DOHH2 (cell line): ENCODE data around the gene COTL1.

Experiments
- H3F3A ChIP-seq: fragments of 200-600 bp; sonication (generic), shearing (Covaris generic); 2 replicates; pipeline ENCODE4 v1.6.0; 2016; ENCODE audit warnings: antibody characterized with exemption, mild to moderate bottlenecking; ENCODE audit not compliant: control insufficient read depth, insufficient read depth
- H3K27ac ChIP-seq: fragments of 200-600 bp; sonication (generic); 2 replicates; pipeline ENCODE4 v1.5.1; 2014; ENCODE audit warnings: low read depth, mild to moderate bottlenecking, low read length, moderate library complexity
- H3K27me3 ChIP-seq: fragments of 200-600 bp; sonication (generic); 2 replicates; pipeline ENCODE4 v1.6.1; 2014; ENCODE audit warnings: mild to moderate bottlenecking, low read length, mixed read lengths; ENCODE audit not compliant: control insufficient read depth
- H3K36me3 ChIP-seq: fragments of 200-600 bp; sonication (generic); 2 replicates; pipeline ENCODE4 v1.6.1; 2014; ENCODE audit warnings: mild to moderate bottlenecking, low read length, moderate library complexity, mixed read lengths; ENCODE audit not compliant: control insufficient read depth
- H3K4me1 ChIP-seq: fragments of 200-600 bp; sonication (generic); 2 replicates; pipeline ENCODE4 v1.6.1; 2014; ENCODE audit warnings: mild to moderate bottlenecking, low read length, mixed read lengths; ENCODE audit not compliant: control insufficient read depth
- H3K4me2 ChIP-seq: fragments of 200-600 bp; sonication (generic); 2 replicates; pipeline ENCODE4 v1.6.0; 2014; ENCODE audit warnings: mild to moderate bottlenecking, low read length, moderate library complexity
- H3K4me3 ChIP-seq: fragments of 200-600 bp; sonication (generic); 2 replicates; pipeline ENCODE4 v1.5.1; 2014; ENCODE audit warnings: mild to moderate bottlenecking, low read length, mixed read lengths
- H3K79me2 ChIP-seq: fragments of 200-600 bp; sonication (generic); 2 replicates; pipeline ENCODE4 v1.6.1; 2014; ENCODE audit warnings: mild to moderate bottlenecking, low read length, mixed read lengths; ENCODE audit not compliant: control insufficient read depth
- H3K9me2 ChIP-seq: fragments of 200-600 bp; sonication (generic); replicated peaks from 2 replicates; pipeline ENCODE4 v1.6.1; 2014; ENCODE audit warnings: mild to moderate bottlenecking, low read length, mixed read lengths; ENCODE audit not compliant: control insufficient read depth
- H3K9me3 ChIP-seq: fragments of 200-600 bp; sonication (generic); 2 replicates; pipeline ENCODE4 v1.6.1; 2014; ENCODE audit warnings: antibody characterized with exemption, low read length, mixed read lengths; ENCODE audit not compliant: control insufficient read depth, insufficient read depth
- H4K20me1 ChIP-seq: fragments of 200-600 bp; sonication (generic); 2 replicates; pipeline ENCODE4 v1.6.0; 2014; ENCODE audit warnings: low read depth, mild to moderate bottlenecking, antibody characterized with exemption, low read length, moderate library complexity; ENCODE audit not compliant: control insufficient read depth, insufficient read depth
- CTCF ChIP-seq: fragments of 200-600 bp; sonication (generic); IDR thresholded peaks from one replicate; pipeline ENCODE4 v1.5.1; 2014; ENCODE audit warnings: antibody characterized with exemption, mild to moderate bottlenecking, low read depth, low read length; ENCODE audit not compliant: poor library complexity, severe bottlenecking
- EZH2phosphoT487 ChIP-seq: fragments of 200-600 bp; sonication (generic); IDR thresholded peaks from 2 replicates; pipeline ENCODE4 v1.6.1; 2017; ENCODE audit warnings: borderline replicate concordance, mild to moderate bottlenecking, antibody characterized with exemption, low read length, moderate library complexity, mixed read lengths

COTL1 gene

GRCh38 chr16:84535408-84535807, 82.5 kb downstream of the COTL1 start:
- no peaks in the 10 kb centered on the region for H3F3A ChIP-seq
- no peaks in the 10 kb centered on the region for H3K9me3 ChIP-seq
- no peak overlapping the region for H3K4me2 ChIP-seq
- H3K27me3 ChIP-seq = peaks cover 17% of the 10 kb centered on the region
- H3K9me2 ChIP-seq = no peaks in the 10 kb centered on the region
- no peaks in the 10 kb centered on the region for H3K36me3 ChIP-seq
- H4K20me1 ChIP-seq = no peaks in the 10 kb centered on the region
- H3K27ac ChIP-seq = no peak overlapping the region
- no peaks in the 10 kb centered on the region for H3K79me2 ChIP-seq
- H3K4me3 ChIP-seq = no peak overlapping the region
- TF ChIP-seq CTCF (no peak), EZH2phosphoT487 (no peak)
- H3K4me1 ChIP-seq = no peaks in the 10 kb centered on the region; the same call in 1 of the 2 replicates

GRCh38 chr16:84534815-84535214, 83.1 kb downstream of the COTL1 start:
- Histone ChIP-seq H3F3A (no peaks in the 10 kb centered on the region), H3K4me3 (no peak overlapping the region), H4K20me1 (no peaks in the 10 kb centered on the region), H3K9me3 (peaks cover 1% of the 10 kb centered on the region; the same call in 1 of the 2 replicates), H3K27ac (no peak overlapping the region), H3K27me3 (peaks cover 17% of the 10 kb centered on the region), H3K4me1 (no peaks in the 10 kb centered on the region; the same call in 1 of the 2 replicates), H3K4me2 (no peak overlapping the region), H3K79me2 (no peaks in the 10 kb centered on the region), H3K36me3 (no peaks in the 10 kb centered on the region), H3K9me2 (no peaks in the 10 kb centered on the region)
- TF ChIP-seq EZH2phosphoT487 (no peak), CTCF (no peak)

- Histone ChIP-seq H3K36me3 (no peaks in the 10 kb centered on the region), H3K4me3 (no peak overlapping the region), H4K20me1 (no peaks in the 10 kb centered on the region), H3F3A (no peaks in the 10 kb centered on the region), H3K4me1 (no peaks in the 10 kb centered on the region; the same call in 1 of the 2 replicates), H3K9me2 (no peaks in the 10 kb centered on the region), H3K79me2 (no peaks in the 10 kb centered on the region), H3K27me3 (peaks cover 21% of the 10 kb centered on the region), H3K4me2 (no peak overlapping the region), H3K9me3 (peaks cover 6% of the 10 kb centered on the region; the same call in 1 of the 2 replicates), H3K27ac (no peak overlapping the region)
- TF ChIP-seq CTCF (no peak), EZH2phosphoT487 (no peak)
Observed at GRCh38 chr16:84532855-84533486, 84.9 kb downstream of the COTL1 start.
